ENCODE results near the gene LIAS.
"Not testable (repeated sequence)": the region's sequence is repeated elsewhere in the genome, so short reads cannot be mapped to it uniquely, and the experiment has no call there.

LIAS gene

GRCh38 chr4:39497909-39498726 is 39.3 kb downstream of the LIAS start:
- DNase-seq (ENCODE audit: low spot score): no peak

GRCh38 chr4:39498727-39499020 is 39.8 kb downstream of the LIAS start:
- no peak for DNase-seq (ENCODE audit: low spot score)

- DNase-seq (ENCODE audit: low spot score): no peak
Measured at GRCh38 chr4:39502019-39502663, 43.3 kb downstream of the LIAS start.

- not testable (repeated sequence) for DNase-seq (ENCODE audit: low spot score)
Measured at GRCh38 chr4:39502664-39503035, 43.8 kb downstream of the LIAS start.

GRCh38 chr4:39504538-39504937 is 45.7 kb downstream of the LIAS start:
- DNase-seq (ENCODE audit: low spot score): no peak

GRCh38 chr4:39505581-39505980 is 46.7 kb downstream of the LIAS start:
- no peak for DNase-seq (ENCODE audit: low spot score)

GRCh38 chr4:39510348-39510929 is 51.6 kb downstream of the LIAS start:
- no peak for DNase-seq (ENCODE audit: low spot score)

GRCh38 chr4:39514266-39514665 is 55.4 kb downstream of the LIAS start:
- DNase-seq (ENCODE audit: low spot score): not testable (repeated sequence)

GRCh38 chr4:39514888-39515401 is 56.1 kb downstream of the LIAS start:
- DNase-seq (ENCODE audit: low spot score): no peak

- DNase-seq (ENCODE audit: low spot score): not testable (repeated sequence)
Measured at GRCh38 chr4:39515669-39516401, 57.0 kb downstream of the LIAS start.

GRCh38 chr4:39516407-39516966 is 57.6 kb downstream of the LIAS start:
- DNase-seq (ENCODE audit: low spot score): no peak

GRCh38 chr4:39518484-39518883 is 59.6 kb downstream of the LIAS start:
- no peak for DNase-seq (ENCODE audit: low spot score)

GRCh38 chr4:39521253-39521919 is 62.5 kb downstream of the LIAS start:
- no peak for DNase-seq (ENCODE audit: low spot score)

- DNase-seq (ENCODE audit: low spot score): no peak
Measured at GRCh38 chr4:39522068-39522467, 63.2 kb downstream of the LIAS start.

GRCh38 chr4:39524161-39524957 is 65.5 kb downstream of the LIAS start:
- no peak for DNase-seq (ENCODE audit: low spot score)

GRCh38 chr4:39525822-39526690 is 67.2 kb downstream of the LIAS start:
- no peak for DNase-seq (ENCODE audit: low spot score)

GRCh38 chr4:39526765-39527295 is 68.0 kb downstream of the LIAS start:
- peak; percentile 11 for DNase-seq (ENCODE audit: low spot score)

- DNase-seq (ENCODE audit: low spot score): peak; percentile 94
Measured at GRCh38 chr4:39527296-39528060, 68.6 kb downstream of the LIAS start, which contains the start of gene UGDH. Gene UGDH (minus strand): TSS chr4:39527439. CDS start chr4:39521512, 5,927 bp downstream.

- DNase-seq (ENCODE audit: low spot score): no peak
Measured at GRCh38 chr4:39528061-39528465, 69.2 kb downstream of the LIAS start.

Measured in activated CD4-positive, alpha-beta T cell treated with anti-CD3 and anti-CD28 coated beads, Interleukin-2, Interleukin-4, amounts not matched to agents 100 ng/mL and 50 ng/mL, durations not matched to agents 16 hours and 8 hours (primary cell).